NCI-H82 treated with DMSO at 0.1 percent for 48 hours (cell line): Measurements from ENCODE around the gene SIRT2.
"Not testable (repeated sequence)": the region's sequence is repeated elsewhere in the genome, so short reads cannot be mapped to it uniquely, and the experiment has no call there.

ENCODE experiments used
- DNase-seq: peaks from one replicate; lab custom pipeline; 2025; ENCODE audit not compliant: unreplicated experiment; lab: John Stamatoyannopoulos, UW

SIRT2 gene

GRCh38 chr19:38830039-38830733 lies 69.2 kb downstream of the SIRT2 start:
- DNase-seq = no peak

- DNase-seq = not testable (repeated sequence)
Measured at GRCh38 chr19:38829203-38829602, 70.2 kb downstream of the SIRT2 start.
